HG02759 (cell line): ENCODE measurements around the gene RFXANK.
"Not testable (repeated sequence)": the region's sequence is repeated elsewhere in the genome, so short reads cannot be mapped to it uniquely, and the experiment has no call there.

Source experiments
- ATAC-seq: cut with Tn5 transposase; IDR thresholded peaks from one replicate; pipeline ENCODE4 v1.9.1; 2021; ENCODE audit warnings: mild to moderate bottlenecking, moderate library complexity; ENCODE audit not compliant: unreplicated experiment

The RFXANK gene

GRCh38 chr19:19169236-19170052, 22.6 kb upstream of the RFXANK start:
- peak; percentile 4 for ATAC-seq

- peak; percentile 88 for ATAC-seq
These were observed 21.8 kb upstream of the RFXANK start, which contains the start of gene MEF2B for GRCh38 chr19:19170053-19170872. Gene MEF2B (minus strand): TSS chr19:19170263. CDS start chr19:19150735, 19,528 bp downstream.

- ATAC-seq: no peak
These were observed 21.0 kb upstream of the RFXANK start for GRCh38 chr19:19170873-19171672.

- ATAC-seq: no peak
These were observed 20.1 kb upstream of the RFXANK start for GRCh38 chr19:19171821-19172532.

- not testable (repeated sequence) for ATAC-seq
These were observed 18.8 kb upstream of the RFXANK start for GRCh38 chr19:19173243-19173642.

GRCh38 chr19:19176950-19177349, 15.1 kb upstream of the RFXANK start:
- ATAC-seq: no peak

- ATAC-seq: no peak
These were observed 12.3 kb upstream of the RFXANK start for GRCh38 chr19:19179548-19180441.

- no peak for ATAC-seq
These were observed 10.5 kb upstream of the RFXANK start for GRCh38 chr19:19181488-19181998.

- ATAC-seq: no peak
These were observed 6.0 kb upstream of the RFXANK start for GRCh38 chr19:19185853-19186740.

GRCh38 chr19:19186742-19187141, 5.3 kb upstream of the RFXANK start:
- no peak for ATAC-seq

GRCh38 chr19:19191768-19192077, 335 bp upstream of the RFXANK start:
- ATAC-seq: no peak

- no peak for ATAC-seq
These were observed 909 bp downstream of the RFXANK start for GRCh38 chr19:19192910-19193423.

GRCh38 chr19:19193926-19194325, 1.9 kb downstream of the RFXANK start:
- ATAC-seq: no peak

GRCh38 chr19:19201697-19202630, 9.9 kb downstream of the RFXANK start:
- no peak for ATAC-seq

- no peak for ATAC-seq
These were observed 10.6 kb downstream of the RFXANK start for GRCh38 chr19:19202707-19203011.

GRCh38 chr19:19203012-19203856, 11.2 kb downstream of the RFXANK start, which contains the start of gene NR2C2AP:
Gene NR2C2AP (minus strand): TSS chr19:19203414. CDS start chr19:19203060, 354 bp downstream.
- ATAC-seq: peak; percentile 85
